ENCODE results near the gene BCL2L13.

- TF ChIP-seq POLR2AphosphoS5 (IDR thresholded peaks at IDR 0.05) (no peak), CTCF (IDR thresholded peaks at IDR 0.05) (no peak), EP300 (IDR thresholded peaks at IDR 0.05) (no peak), POLR2A (IDR thresholded peaks at IDR 0.05) (no peak)
Observed at GRCh38 chr22:17733466-17733865, 94.9 kb downstream of the BCL2L13 start.

Data from stomach (tissue), 4 donors.